HG03442 (cell line): Measurements from ENCODE around the gene UMODL1.
"Not testable (repeated sequence)": the region's sequence is repeated elsewhere in the genome, so short reads cannot be mapped to it uniquely, and the experiment has no call there.

Experiments
- ATAC-seq: cut with Tn5 transposase; IDR thresholded peaks from one replicate; pipeline ENCODE4 v1.9.1; 2021; ENCODE audit warnings: mild to moderate bottlenecking, moderate library complexity; ENCODE audit not compliant: unreplicated experiment

UMODL1 gene

GRCh38 chr21:42160111-42160721 is 89.1 kb downstream of the UMODL1 start:
- no peak for ATAC-seq

GRCh38 chr21:42160765-42161164 is 89.6 kb downstream of the UMODL1 start:
- no peak for ATAC-seq

GRCh38 chr21:42161401-42161955 is 90.4 kb downstream of the UMODL1 start:
- ATAC-seq = no peak

GRCh38 chr21:42161956-42162681 is 91.0 kb downstream of the UMODL1 start:
- no peak for ATAC-seq

- no peak for ATAC-seq
Measured at GRCh38 chr21:42162831-42163510, 91.9 kb downstream of the UMODL1 start.

- ATAC-seq = no peak
Measured at GRCh38 chr21:42163511-42163863, 92.4 kb downstream of the UMODL1 start.

- no peak for ATAC-seq
Measured at GRCh38 chr21:42164064-42164789, 93.1 kb downstream of the UMODL1 start.

GRCh38 chr21:42164818-42165217 is 93.7 kb downstream of the UMODL1 start:
- no peak for ATAC-seq

GRCh38 chr21:42165901-42166300 is 94.8 kb downstream of the UMODL1 start:
- ATAC-seq = no peak

- no peak for ATAC-seq
Measured at GRCh38 chr21:42169758-42170157, 98.6 kb downstream of the UMODL1 start.

GRCh38 chr21:42171091-42172053 is 100.3 kb downstream of the UMODL1 start:
- ATAC-seq = no peak

GRCh38 chr21:42172596-42173483 is 101.7 kb downstream of the UMODL1 start:
- no peak for ATAC-seq

GRCh38 chr21:42174173-42174572 is 103.1 kb downstream of the UMODL1 start:
- no peak for ATAC-seq

- ATAC-seq = no peak
Measured at GRCh38 chr21:42175110-42175710, 104.1 kb downstream of the UMODL1 start.

- no peak for ATAC-seq
Measured at GRCh38 chr21:42176859-42177258, 105.7 kb downstream of the UMODL1 start.

GRCh38 chr21:42179316-42179715 is 108.2 kb downstream of the UMODL1 start:
- ATAC-seq = no peak

- ATAC-seq = not testable (repeated sequence)
Measured at GRCh38 chr21:42180001-42180400, 108.9 kb downstream of the UMODL1 start.

- ATAC-seq = no peak
Measured at GRCh38 chr21:42182713-42183371, 111.7 kb downstream of the UMODL1 start.
